ENCODE results near the gene SLC17A7. TPM values are rescaled to one million over a fixed set of nuclear protein-coding genes. Genes with fewer than 3 reads are reported as not detected.

Gene SLC17A7
- total and polyA plus RNA-seq, 2 of the 4 experiments (the other 2 are of a cell fraction): 0.03 TPM; not detected in 1

- no peak overlapping the region for H2BK15ac ChIP-seq (ENCODE audit: low read depth, low read length)
- no peak overlapping the region for H4K91ac ChIP-seq (ENCODE audit: insufficient read depth, low read depth, low read length)
- DNase-seq (no peak), ATAC-seq (ENCODE audit: low read depth) (no peak)
- no peak overlapping the region for H3K4me3 ChIP-seq (ENCODE audit: insufficient read depth, low read depth, low read length)
- dilution Hi-C loops (cut with HindIII; ENCODE audit: low sequenced_read_pairs, unreplicated experiment): no loop called here
- no peak overlapping the region for H2BK5ac ChIP-seq (ENCODE audit: low read depth, low read length, poor library complexity, severe bottlenecking)
- H3K23ac ChIP-seq (ENCODE audit: low read depth, low read length): no peak overlapping the region
- no peak overlapping the region for H2AK5ac ChIP-seq (ENCODE audit: low read depth, low read length)
- H3K4me2 ChIP-seq (ENCODE audit: low read depth, low read length): no peak overlapping the region
- no peak overlapping the region for H3K27ac ChIP-seq (ENCODE audit: insufficient read depth, low read length)
- no peaks in the 10 kb centered on the region for H3K9me1 ChIP-seq (ENCODE audit: insufficient read depth, low read length)
- H3K79me1 ChIP-seq (ENCODE audit: low read depth in 1 of 2, low read length in 2 of 2): no peaks in the 10 kb centered on the region
- no peak for TF ChIP-seq NFE2L2 (IDR thresholded peaks at IDR 0.05; ENCODE audit: low read depth, low read length)
- no peak for TF ChIP-seq SMC3 (IDR thresholded peaks at IDR 0.05; ENCODE audit: low read depth, low read length)
- TF ChIP-seq RFX5 (IDR thresholded peaks at IDR 0.05; ENCODE audit: low read depth, low read length): no peak
- TF ChIP-seq MAFK (IDR thresholded peaks at IDR 0.05; ENCODE audit: low read depth, low read length): no peak
- TF ChIP-seq CHD1 (IDR thresholded peaks at IDR 0.05; ENCODE audit: low read depth, low read length): no peak
- TF ChIP-seq FOS (IDR thresholded peaks at IDR 0.05; ENCODE audit: low read depth, low read length): no peak
- TF ChIP-seq BHLHE40 (IDR thresholded peaks at IDR 0.05; ENCODE audit: low read depth, low read length): no peak
- TF ChIP-seq MXI1 (IDR thresholded peaks at IDR 0.05; ENCODE audit: borderline replicate concordance, low read depth, low read length): no peak
- TF ChIP-seq, protein P1, sequence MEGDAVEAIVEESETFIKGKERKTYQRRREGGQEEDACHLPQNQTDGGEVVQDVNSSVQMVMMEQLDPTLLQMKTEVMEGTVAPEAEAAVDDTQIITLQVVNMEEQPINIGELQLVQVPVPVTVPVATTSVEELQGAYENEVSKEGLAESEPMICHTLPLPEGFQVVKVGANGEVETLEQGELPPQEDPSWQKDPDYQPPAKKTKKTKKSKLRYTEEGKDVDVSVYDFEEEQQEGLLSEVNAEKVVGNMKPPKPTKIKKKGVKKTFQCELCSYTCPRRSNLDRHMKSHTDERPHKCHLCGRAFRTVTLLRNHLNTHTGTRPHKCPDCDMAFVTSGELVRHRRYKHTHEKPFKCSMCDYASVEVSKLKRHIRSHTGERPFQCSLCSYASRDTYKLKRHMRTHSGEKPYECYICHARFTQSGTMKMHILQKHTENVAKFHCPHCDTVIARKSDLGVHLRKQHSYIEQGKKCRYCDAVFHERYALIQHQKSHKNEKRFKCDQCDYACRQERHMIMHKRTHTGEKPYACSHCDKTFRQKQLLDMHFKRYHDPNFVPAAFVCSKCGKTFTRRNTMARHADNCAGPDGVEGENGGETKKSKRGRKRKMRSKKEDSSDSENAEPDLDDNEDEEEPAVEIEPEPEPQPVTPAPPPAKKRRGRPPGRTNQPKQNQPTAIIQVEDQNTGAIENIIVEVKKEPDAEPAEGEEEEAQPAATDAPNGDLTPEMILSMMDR (conservative IDR thresholded peaks at IDR 0.05; ENCODE audit: low read depth, low read length): no peak
- CTCF ChIA-PET: no interaction called here
- H3K56ac ChIP-seq (ENCODE audit: extremely low read depth, insufficient read depth, low read length): no peak overlapping the region
- intact Hi-C loops (cut with micrococcal nuclease): no loop called here
- peaks cover 5% of the 10 kb centered on the region for H3K9me3 ChIP-seq (ENCODE audit: control insufficient read depth, insufficient read depth, low read length)
- in situ Hi-C loops (cut with MboI; ENCODE audit: low sequenced_read_pairs): loop anchor here (10.0 kb wide), 1 partner anchor 173 kb away; no protein-coding TSS in a partner anchor
- no peak overlapping the region for H4K8ac ChIP-seq (ENCODE audit: low read depth in 2 of 2, low read length in 2 of 2)
- no peak overlapping the region for H2AFZ ChIP-seq (replicated peaks; ENCODE audit: low read length, poor library complexity)
- no peak overlapping the region for H4K5ac ChIP-seq (ENCODE audit: low read depth, low read length)
- no peak overlapping the region for H3K9ac ChIP-seq (ENCODE audit: low read depth, low read length)
- H2AK9ac ChIP-seq (replicated peaks; ENCODE audit: low read depth, low read length, poor library complexity): no peak overlapping the region
- no peak overlapping the region for H3K18ac ChIP-seq (ENCODE audit: low read depth, low read length)
- no peak overlapping the region for H2BK20ac ChIP-seq (ENCODE audit: low read depth, low read length)
- BruUV-seq (replicated peaks): no TSS peak
- H3K36me3 ChIP-seq (ENCODE audit: control insufficient read depth, insufficient read depth, low read length): no peaks in the 10 kb centered on the region
- H3K4me1 ChIP-seq (ENCODE audit: control insufficient read depth, insufficient read depth, low read length): no peaks in the 10 kb centered on the region
- no peak overlapping the region for H2BK120ac ChIP-seq (ENCODE audit: low read depth, low read length)
- H3K27me3 ChIP-seq (ENCODE audit: control insufficient read depth, insufficient read depth, low read length): peaks cover 89% of the 10 kb centered on the region
- H4K20me1 ChIP-seq (ENCODE audit: insufficient read depth, low read length): peaks cover 3% of the 10 kb centered on the region; the same call in 1 of the 2 replicates
- H3K4ac ChIP-seq (ENCODE audit: low read depth, low read length): no peak overlapping the region
- H3K14ac ChIP-seq (replicated peaks; ENCODE audit: low read depth, low read length): no peak overlapping the region
- POLR2A ChIA-PET (ENCODE audit: unreplicated experiment): no interaction called here
- 7% methylated on average over 2 of the region's 6 CpGs; no CpG with 5 or more reads in 1 of the 2 experiments for WGBS, 2 experiments (ENCODE audit: extremely low coverage in 2 of 2, insufficient read length in 1 of 2)
Observed at GRCh38 chr19:49438261-49438660, 3.1 kb downstream of the SLC17A7 start.

Data from IMR-90 (cell line).